RPMI7951 (cell line): ENCODE results near the gene SNRPD2. TPM values are rescaled to one million over a fixed set of nuclear protein-coding genes. Genes with fewer than 3 reads are reported as not detected.
"Not testable (repeated sequence)": the region's sequence is repeated elsewhere in the genome, so short reads cannot be mapped to it uniquely, and the experiment has no call there.

Experiments
- DNase-seq: peaks from one replicate; pipeline ENCODE4 v3.0.0-alpha.2; 2012; ENCODE audit warnings: low read depth
- total RNA-seq: library from RNA; depleted of rRNA; stranded (reverse); fragments of >200 nt; shearing (Covaris generic); gene quantifications from 2 replicates; pipeline ENCODE4 v1.2.3, GENCODE V29; 2014; rRNA removed

SNRPD2 gene
- total RNA-seq = 474 and 568 TPM in 2 replicates

DNA sequence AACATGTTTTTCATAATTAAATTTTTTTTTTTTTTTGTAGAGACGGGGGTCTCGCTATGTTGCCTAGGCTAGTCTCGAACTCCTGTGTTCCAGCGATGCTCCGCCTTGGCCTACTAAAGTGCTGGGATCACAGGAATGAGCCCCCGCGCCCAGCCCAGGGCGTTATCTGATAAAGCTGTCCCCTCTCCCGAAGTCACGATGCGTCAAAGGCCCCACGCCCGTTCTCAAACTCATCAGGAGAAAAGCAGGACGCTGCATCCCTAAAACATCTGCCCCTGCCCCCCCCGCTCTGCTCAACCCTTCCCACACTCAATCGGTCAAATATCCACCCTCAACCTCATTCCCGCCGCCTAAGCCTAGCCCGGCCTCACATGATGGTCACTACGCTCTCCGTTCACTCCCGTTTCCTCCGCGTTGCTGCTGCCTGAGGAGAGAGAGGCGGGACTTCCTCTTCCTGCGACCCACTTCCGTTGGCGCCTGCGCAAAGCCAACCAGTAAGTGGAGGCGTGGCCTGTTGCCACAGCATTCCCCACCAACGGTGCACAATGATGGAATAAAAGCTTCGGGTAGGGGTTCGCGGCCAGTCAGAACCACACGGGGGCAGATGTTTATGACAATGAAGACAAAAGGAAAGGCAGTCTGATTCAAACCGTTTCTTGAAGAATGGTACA is at the start of gene SNRPD2:
Gene SNRPD2, minus strand, starts transcription at position 438 of the 671 bp plus-strand sequence. Its CDS starts 65 bp downstream, at position 373.
- peak; percentile 95 for DNase-seq

DNA sequence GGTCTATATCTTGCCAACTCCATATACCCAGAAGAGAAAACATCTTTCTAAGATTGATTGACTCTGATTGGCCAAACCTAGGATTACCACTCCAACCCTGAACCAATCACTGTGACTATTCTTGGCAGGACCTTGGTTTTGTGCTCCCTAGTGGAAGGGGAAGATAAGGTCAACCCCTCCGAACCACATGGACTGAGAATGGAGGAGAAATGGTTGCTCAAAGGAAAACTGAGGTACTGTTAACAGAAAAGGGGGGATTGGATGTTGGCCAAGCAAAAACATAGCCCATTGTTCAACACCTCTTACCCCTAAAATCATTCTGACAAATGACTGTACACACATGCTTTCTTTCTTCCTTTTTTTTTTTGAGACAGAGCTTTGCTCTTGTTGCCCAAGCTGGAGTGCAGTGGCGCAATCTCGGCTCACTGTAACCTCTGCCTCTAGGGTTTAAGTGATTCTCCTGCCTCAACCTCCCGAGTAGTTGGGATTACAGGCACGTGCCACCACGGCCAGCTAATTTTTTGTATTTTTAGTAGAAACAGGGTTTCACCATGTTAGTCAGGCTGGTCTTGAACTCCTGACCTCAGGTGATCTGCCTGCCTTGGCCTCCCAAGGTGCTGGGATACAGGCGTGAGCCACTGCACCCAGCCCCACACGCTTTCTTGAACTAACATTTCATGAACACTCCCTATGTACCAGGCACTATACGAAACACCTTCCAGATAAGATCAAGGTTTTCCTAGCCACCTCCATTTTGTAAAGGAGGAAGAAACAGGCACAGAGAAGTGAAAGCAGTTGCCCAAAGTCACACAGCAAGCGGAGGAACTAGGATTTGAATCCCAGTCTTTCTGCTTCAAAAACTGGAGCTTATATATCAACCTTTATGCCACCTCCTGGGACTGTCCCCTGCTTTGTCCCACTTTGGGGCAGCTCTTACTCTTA is 48.0 kb upstream of the SNRPD2 start:
- DNase-seq = peak; percentile 41

DNA sequence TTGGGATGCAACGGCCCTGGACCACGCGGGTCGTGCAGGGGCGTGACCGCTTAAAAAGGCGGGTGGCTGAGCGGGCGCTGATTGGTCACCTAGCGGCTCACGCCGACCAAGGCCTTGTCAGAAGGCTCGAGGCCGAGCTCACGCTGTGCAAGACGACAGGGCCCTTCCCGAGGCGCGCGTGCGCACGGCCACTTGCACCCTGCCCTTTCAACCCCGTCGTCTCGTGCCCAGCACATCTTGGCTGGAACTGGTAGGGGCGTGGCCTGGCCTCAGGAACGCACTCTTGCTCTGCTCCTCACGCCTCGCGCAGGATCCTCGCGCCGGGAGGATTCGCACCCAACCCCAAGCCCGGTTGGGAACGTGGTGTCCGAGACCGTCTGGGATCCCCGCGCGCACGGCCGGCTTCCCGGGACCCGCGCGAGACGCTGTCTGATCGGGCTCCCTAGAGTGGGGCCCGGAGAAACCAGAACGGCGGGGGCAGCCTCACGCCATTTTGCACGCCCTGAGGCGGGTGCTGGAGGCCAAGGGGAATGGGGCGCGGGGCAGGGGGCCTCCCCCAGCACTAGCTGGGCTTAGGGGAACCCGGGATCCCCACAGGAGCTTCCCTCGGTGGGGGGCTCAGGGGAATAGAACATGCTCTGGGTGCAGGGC is 41.5 kb upstream of the SNRPD2 start, which contains the start of gene MEIOSIN:
Gene MEIOSIN, plus strand, starts transcription at position 280 of the 651 bp plus-strand sequence. CDS start 1,938 bp downstream, outside the sequence.
- DNase-seq = no peak

DNA sequence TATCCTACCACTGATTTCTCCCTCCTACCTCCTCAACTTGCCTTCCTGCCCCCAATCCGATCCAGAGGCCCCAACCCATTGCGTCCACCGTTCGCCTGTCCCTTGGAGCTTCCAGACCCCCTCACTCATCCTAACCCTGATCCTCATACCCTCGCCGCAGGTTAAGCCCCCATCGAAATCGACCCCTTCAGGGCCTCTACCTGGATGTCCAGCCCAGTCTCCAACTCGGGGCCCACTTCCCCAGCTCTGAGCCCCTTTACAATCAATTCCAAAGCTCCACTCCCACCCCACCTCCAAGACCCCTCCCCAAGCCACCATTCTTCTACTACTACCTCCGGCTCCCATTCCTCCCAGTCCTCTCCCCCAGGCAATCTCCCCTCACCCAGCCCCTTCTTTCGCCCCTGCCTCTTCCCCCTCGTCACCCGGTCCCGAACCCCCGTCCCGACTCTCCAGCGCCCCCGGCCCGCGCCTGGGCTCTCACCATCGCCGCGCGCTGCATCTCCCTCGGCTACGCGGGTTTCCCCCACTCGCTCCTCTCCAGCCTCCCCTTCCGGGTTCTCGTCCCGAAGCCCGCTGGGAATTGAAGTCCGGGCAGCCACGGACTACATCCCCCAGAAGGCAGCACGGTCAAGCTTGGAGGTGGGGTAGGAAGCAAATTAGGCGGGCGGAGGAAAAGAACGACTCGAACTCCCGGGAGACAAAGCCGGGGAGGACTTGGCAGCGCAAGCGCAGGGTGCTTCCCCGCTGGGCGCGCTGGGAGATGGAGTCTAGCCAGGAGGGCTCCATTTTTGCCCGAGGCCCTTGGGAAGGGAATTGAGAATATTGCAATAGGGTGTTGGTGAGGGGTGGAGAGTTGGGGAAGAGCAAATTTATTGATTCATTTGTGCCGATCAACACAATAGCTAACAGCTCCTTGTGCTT is 38.9 kb upstream of the SNRPD2 start, which contains the start of gene FBXO46:
Gene FBXO46, minus strand, starts transcription at position 529 of the 921 bp plus-strand sequence. CDS start 17,401 bp downstream, outside the sequence.
- DNase-seq = peak; percentile 99

DNA sequence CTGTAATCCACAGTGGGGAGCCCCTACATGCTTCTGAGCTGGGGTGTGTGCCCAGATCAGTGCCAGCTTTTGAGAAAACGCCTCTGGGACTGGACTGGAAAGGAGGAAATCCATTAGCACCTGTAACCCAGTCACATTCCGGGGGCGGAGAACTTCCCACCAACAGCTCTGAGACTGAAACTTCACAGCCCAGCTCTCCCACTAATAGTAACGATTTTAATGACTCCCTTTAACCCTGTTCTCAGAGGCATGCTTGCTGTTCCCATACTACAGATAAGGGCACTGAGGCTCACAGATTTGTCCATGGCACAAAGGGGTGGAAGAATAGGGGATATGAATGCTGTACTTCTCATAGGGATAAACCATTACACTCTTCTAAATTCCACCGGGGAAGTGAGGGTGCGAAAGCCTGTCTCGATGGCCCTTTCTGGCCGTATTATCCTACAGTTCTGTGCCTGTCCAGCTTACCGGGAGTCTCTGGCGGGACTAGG is 38.1 kb upstream of the SNRPD2 start:
- DNase-seq = no peak

DNA sequence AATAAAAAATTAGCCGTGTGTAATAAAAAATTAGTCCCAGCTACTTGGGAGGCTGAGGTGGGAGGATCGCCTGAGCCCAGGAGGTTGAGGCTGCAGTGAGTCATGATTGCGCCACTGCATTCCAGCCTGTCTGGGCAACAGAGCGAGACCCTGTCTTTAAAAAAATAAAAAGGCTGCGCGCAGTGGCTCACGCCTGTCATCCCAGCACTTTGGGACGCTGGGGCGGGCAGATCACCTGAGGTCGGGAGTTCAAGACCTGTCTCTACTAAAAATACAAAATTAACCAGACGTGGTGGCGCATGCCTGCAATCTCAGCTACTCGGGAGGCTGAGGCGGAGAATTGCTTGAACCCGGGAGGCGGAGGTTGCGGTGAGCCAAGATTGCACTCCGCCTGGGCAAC is 36.9 kb upstream of the SNRPD2 start:
- DNase-seq = not testable (repeated sequence)

DNA sequence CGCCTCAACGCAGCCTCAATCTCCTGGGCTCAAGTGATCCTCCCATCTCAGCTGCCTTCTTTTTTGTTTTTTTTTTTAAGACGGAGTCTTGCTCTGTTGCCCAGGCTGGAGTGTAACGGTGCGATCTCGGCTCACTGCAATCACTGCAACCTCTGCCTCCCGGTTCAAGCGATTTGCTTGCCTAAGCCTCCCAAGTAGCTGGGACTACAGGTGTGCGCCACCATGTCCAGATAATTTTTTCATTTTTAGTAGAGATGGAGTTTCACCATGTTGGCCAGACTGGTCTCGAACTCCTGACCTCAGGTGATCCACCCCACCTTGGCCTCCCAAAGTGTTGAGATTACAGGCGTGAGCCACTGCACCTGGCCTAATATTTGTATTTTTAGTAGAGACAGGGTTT is 28.3 kb upstream of the SNRPD2 start:
- not testable (repeated sequence) for DNase-seq

DNA sequence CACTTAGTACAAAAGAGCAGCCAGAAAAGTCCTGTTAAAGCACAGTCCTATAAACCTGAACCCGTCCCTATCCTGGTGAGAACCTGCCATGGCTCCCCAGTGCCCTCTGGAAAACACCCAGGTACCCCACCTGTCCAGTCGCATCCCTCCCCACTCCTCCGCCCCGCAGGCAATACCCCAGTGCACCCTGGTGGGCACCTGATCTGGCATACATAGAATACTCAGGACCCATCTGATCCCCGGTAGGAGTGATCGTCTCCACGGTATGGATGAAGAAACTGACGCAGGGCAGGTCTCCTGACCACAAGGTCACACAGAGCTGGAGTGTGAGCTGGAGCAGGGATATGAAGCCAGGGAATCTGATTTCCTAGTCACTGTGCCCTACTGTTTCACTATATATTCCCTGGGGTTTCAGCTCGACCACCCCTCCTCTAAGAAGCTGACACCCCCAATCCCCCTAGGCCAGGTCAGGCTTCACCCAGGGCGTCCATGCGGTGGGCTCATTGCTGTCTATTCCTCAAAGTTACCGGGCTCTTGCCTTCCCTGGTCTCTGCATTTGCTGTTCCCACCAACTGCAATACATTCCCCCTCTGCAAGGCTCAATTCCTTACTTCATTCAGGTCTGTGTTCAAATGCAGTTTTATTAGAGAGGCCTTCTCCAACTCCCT is 26.4 kb upstream of the SNRPD2 start:
- DNase-seq = no peak

DNA sequence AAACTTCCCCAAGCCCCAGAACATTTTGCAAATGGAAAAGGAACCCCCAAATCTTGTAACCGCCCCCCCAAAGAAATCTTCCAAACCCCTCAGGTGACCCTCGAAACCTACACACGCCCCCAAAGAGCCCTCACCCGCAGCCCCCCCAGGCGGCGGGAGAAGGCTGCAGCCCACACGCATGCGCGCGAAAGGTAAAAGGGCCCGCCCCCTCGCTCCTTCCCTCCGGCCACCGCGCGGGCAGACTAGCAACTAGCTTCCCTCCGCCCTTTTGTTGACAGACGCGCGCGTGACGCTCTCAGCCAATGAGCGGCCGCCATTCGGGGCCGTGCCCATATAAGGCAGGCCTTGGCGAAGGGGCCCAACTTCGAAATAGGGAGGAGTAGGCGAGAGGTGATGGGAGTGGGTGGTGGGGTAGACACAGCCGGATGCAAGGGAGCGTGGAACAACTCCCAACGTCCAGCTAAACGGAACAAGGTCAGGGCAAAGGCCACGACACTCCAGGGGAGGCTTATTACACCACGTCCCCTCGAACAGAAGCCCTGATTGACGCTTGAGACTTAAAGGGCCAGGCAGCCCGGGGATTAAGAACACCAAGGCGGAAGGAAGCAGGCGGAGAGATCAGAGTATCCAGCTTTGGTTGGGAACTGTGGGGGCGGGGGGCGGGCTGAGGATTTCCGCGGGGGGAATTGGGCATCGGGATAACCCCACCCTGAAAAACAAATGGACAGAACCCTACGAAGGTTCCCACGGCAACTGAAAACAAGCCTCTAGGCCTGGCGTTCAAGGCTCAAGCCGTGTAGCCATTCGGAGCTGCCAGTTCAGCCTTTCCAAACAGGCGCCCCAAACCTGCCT is 25.6 kb upstream of the SNRPD2 start:
- peak; percentile 99 for DNase-seq

DNA sequence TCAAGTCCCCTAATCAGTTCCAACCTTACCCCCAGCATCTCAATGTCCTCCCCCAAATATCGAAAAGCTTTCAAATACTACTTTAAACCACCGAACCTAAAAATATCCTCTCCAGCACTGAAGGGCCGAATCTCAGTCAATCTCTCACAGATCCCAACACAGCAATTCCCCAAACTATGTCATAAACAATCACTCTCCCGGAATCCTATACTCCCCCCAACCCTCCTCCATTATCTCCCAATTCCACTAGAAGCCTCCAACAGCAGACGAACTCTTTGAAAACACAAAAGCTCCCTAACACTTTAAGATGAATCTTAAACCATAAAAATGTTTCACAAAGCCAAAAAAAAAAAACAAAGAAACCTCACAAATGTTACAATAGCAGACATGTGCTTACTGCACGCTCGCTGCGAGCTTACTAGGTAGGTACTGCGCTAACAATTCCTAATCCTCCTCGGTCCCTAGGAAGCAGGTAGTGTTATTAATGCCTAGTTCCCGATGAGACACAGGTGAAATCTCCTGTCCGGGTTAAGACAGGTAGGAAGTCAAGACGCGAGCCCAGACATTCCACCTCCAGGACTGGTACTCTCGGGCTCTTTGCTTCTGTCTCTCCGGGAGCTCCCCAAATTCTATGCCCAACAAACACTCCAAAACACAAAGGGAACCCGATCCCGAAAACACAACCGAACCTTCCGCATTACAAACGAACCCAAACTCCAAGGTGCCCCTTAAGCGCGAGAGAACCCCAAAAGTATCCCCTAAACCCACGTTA is 24.8 kb upstream of the SNRPD2 start:
- no peak for DNase-seq

DNA sequence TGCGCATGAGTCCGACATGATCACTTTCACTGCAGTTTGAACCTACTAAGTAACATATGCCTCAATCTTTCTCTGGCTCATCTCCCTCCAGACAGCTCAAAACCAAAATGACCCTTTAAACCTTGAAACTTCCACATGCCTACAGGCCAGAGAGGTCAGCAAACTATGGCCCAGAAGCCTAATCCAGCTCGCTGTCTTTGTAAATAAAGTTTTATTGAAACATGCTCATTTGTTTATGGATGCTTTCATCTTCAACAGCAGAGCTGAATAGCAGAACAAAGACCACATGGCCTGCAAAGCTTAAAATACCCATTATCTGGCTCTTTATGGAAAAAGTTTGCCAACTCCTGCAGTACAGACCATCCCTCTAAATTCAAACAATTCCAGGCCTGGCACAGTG is 23.4 kb upstream of the SNRPD2 start:
- DNase-seq = no peak

DNA sequence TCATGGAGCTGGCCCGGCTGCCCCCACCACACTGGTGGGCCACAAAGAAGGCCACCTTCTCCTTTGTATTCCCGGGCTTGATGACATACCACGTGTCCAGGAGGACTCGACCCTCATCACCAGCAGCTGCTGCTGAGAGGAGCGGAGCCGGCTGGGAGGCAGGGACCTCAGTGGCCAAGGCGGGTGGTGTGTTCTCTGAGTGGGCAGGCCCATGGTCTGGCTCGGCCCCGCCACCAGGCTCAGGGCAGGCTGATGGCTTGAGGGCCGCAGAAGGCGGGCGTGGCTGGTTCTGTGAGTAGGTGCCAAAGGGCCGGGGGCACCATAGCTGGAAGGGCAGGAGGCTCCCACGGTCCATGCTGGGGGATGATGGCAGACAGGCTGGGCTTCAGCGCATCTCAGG is 21.4 kb upstream of the SNRPD2 start:
- no peak for DNase-seq

DNA sequence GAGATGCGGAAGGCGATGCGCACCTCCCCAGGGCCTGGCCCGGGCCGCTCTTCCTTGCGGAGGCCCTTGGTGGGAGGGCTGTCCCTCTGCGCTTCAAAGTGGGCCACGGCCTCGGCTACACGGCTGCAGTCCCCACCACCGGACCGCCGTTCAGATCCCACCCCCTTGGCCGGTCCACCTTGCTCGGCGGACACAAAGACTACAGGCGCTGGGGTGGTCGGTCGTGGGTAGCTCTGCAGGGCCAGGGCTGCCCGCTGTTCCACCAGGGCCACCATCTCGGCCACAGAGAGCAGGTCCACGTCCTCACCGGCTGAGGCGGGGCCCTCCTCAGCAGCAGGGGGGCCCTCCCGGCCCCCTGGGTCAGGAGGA is 20.9 kb upstream of the SNRPD2 start:
- no peak for DNase-seq

DNA sequence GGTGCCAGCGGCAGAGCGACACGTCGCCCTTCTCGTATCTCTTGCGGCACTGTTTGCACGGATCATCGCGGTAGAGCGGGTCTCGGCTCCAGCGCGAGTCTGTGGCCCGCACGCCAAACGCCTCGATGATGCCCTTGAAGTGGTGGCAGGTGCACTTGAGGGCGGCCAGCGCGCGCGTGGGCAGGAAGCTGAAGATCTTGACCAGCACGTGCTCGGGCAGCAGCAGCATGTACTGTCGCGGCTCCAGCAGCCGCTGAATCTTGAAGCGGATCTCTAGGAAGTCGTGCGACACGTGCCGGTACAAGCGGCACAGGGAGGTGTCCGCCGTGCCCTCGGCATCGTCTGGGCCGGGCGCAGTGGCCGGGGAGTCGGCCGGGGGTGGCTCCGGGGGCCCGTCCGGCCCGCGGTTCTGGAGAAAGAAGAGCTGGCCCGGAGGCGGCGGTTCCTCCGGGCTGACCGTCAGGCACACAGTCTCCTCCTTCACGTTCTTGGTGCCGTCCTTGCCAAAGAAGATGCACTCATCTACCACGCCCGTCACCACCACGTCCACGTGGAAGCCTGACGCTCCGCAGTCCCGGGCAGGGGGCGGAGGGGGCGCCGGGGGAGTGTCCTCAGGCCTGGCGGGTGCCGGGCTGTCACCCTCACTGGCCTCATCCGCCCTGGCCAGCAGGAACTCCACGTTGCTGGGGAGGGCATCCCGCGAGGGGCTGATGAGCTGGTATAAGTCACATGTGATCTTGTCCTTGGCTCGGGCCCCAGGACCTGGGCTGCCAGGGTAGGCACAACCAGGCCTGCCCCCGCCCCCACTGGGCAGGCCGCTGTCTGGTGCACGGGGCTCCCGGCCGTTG is 20.3 kb upstream of the SNRPD2 start:
- no peak for DNase-seq

DNA sequence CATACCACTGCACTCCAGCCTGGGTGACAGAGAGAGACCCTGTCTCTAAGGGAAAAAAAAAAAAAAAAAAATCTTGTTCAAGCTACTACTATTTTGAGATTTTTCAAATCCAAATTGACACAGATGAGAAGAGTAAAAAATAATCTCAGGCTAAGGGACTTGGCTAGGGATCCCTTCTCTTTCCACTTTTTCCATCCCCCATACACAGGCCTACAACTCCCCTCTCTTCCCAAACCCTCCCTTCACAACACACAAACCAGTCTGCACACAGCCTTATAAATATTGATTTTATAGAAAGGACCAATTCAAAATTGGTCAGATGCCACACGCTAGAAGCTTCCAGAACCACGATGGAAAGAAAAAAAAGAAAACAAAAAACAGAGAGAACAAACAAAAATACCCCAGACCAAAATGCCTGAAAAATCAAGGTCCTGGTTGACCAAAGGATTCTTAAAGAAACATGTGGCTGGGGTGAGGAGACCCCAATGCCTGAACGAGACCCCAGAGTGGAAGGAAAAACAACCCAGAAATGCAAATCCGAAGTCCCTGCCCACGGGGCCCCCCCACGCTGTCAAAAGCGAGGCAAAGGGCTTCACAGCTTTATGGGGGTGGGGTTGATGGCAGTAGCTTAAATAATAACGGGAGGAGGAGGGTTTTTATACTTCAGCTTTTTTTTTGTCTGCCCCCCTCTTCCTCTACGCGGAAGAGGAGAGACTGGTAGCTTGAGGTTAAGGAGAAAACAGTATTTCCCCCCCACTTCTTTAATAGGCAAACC is 18.8 kb upstream of the SNRPD2 start:
- DNase-seq = no peak

DNA sequence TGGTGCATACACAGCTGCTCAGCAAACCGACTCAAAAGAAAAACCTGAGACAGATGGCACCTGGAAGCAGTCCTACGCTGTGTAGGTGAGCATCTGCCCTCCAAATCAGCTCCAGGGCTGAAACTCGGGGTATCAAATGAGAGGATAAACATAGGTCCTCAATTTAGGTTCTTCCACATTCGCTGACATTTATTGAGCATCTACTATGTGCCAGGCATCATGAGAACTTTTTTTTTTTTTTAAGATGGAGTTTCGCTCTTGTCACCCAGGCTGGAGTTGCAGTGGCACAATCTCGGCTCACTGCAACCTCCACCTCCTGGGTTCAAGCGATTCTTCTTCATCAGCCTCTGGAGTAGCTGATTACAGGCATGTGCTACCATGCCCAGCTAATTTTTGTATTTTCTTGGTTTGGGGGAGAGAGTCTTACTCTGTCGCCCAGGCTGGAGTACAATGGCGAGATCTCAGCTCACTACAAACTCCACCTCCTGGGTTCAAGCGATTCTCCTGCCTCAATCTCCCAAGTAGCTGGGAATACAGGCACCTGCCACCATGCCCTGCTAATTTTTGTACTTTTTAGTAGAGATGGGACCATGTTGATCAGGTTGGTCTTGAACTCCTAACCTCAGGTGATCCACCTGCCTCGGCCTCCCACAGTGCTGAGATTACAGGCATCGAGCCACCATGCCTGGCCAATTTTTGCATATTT is 14.1 kb upstream of the SNRPD2 start:
- DNase-seq = no peak
